ENCODE measurements around the gene AIFM3. TPM values are rescaled to one million over a fixed set of nuclear protein-coding genes. Genes with fewer than 3 reads are reported as not detected.
A peak's percentile ranks its signal among the peaks of the same experiment; 100 is the strongest.

AIFM3 gene
- total and polyA plus RNA-seq, 2 of the 13 experiments (the other 11 are each of a cell fraction or from before 2014, with no cell fraction given): 9.0 to 15.3 TPM

DNA sequence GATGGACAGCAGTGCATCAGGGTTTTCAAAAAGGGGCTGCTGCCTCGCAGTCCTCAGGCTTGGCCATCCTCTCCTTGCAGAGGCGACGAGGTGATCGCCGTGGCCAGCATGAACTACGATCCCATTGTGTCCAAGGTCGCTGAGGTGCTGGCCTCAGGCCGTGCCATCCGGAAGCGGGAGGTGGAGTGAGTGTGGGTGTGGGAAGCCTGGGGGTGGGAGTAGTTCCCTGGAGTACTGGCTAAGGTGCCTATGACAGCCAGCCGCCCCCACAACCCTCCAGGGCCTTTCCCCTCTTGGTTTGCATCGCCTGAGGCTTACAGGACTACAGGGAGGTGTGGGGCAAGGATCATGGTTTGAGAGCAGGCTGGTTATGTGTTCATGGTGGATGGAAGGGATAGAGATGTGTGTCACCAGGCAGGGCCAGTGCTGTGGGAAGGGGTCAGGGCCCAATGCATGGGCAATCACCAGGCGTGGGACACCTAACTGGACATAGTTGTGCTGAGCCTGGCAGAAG is 12.9 kb downstream of the AIFM3 start (continued):
- TF ChIP-seq RBM39 (IDR thresholded peaks at IDR 0.05; ENCODE audit: low read depth, low read length, poor library complexity, severe bottlenecking): no peak
- TF ChIP-seq SMAD1 (CRISPR knock-in tag; IDR thresholded peaks at IDR 0.05; ENCODE audit: borderline replicate concordance, low read depth): peak; percentile 34; the same call in 1 of the 2 replicates
- peak; percentile 68 for TF ChIP-seq UBTF (CRISPR knock-in tag; IDR thresholded peaks at IDR 0.05)
- TF ChIP-seq TFDP1 (CRISPR knock-in tag; IDR thresholded peaks at IDR 0.05; ENCODE audit: borderline replicate concordance): peak; percentile 65; the same call in 1 of the 2 replicates
- no peak for TF ChIP-seq XBP1 (CRISPR knock-in tag; IDR thresholded peaks at IDR 0.05)
- TF ChIP-seq MIXL1 (CRISPR knock-in tag; IDR thresholded peaks at IDR 0.05): 0 out of 2 replicates have a peak, but pooled peaks have one; percentile 27
- TF ChIP-seq ZNF282 (IDR thresholded peaks at IDR 0.05; ENCODE audit: partially characterized antibody): no peak
- TF ChIP-seq KDM6A (CRISPR knock-in tag; IDR thresholded peaks at IDR 0.05; ENCODE audit: low read depth): 0 out of 2 replicates have a peak, but pooled peaks have one; percentile 12
- 0 out of 2 replicates have a peak, but pooled peaks have one; percentile 22 for TF ChIP-seq SALL2 (CRISPR knock-in tag; IDR thresholded peaks at IDR 0.05)
- peak; percentile 38; the same call in 1 of the 2 replicates for TF ChIP-seq ZNF605 (CRISPR knock-in tag; IDR thresholded peaks at IDR 0.05)
- no peak for TF ChIP-seq SYNCRIP (IDR thresholded peaks at IDR 0.05; ENCODE audit: insufficient read depth, low read depth, low read length)
- TF ChIP-seq HDAC6 (IDR thresholded peaks at IDR 0.05; ENCODE audit: low read depth, low read length): no peak
- TF ChIP-seq ATRX (CRISPR knock-in tag; IDR thresholded peaks at IDR 0.05; ENCODE audit: borderline replicate concordance): no peak
- no peak; the same call in 1 of the 2 replicates for TF ChIP-seq ZMYM3 (CRISPR knock-in tag; IDR thresholded peaks at IDR 0.05)
- TF ChIP-seq, protein P1, sequence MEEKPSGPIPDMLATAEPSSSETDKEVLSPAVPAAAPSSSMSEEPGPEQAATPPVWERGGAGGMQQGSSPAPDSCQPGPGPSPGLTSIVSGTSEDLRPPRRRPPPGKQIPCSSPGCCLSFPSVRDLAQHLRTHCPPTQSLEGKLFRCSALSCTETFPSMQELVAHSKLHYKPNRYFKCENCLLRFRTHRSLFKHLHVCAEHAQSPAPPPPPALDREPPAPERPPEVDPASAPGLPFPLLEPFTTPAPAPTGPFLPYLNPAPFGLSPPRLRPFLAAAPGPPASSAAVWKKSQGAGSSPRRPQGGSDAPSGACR (CRISPR knock-in tag; IDR thresholded peaks at IDR 0.05): peak; percentile 91
- no peak for TF ChIP-seq SIX4 (CRISPR knock-in tag; IDR thresholded peaks at IDR 0.05)
- TF ChIP-seq ZNF550 (CRISPR knock-in tag; IDR thresholded peaks at IDR 0.05; ENCODE audit: borderline replicate concordance): no peak
- TF ChIP-seq TCF7L2 (IDR thresholded peaks at IDR 0.05; ENCODE audit: low read depth, low read length): no peak
- TF ChIP-seq BCL6 (CRISPR knock-in tag; IDR thresholded peaks at IDR 0.05): 0 out of 2 replicates have a peak, but pooled peaks have one; percentile 33
- 0 out of 2 replicates have a peak, but pooled peaks have one; percentile 16 for TF ChIP-seq ZNF12 (CRISPR knock-in tag; IDR thresholded peaks at IDR 0.05)
- TF ChIP-seq YEATS4 (CRISPR knock-in tag; IDR thresholded peaks at IDR 0.05; ENCODE audit: borderline replicate concordance): 0 out of 2 replicates have a peak, but pooled peaks have one; percentile 54
- TF ChIP-seq ZNF644 (CRISPR knock-in tag; IDR thresholded peaks at IDR 0.05; ENCODE audit: low read depth): 0 out of 2 replicates have a peak, but pooled peaks have one; percentile 27
- TF ChIP-seq CENPBD1 (CRISPR knock-in tag; IDR thresholded peaks at IDR 0.05; ENCODE audit: borderline replicate concordance, low read depth): no peak
- TF ChIP-seq FOXO1 (CRISPR knock-in tag; IDR thresholded peaks at IDR 0.05): no peak; the same call in 1 of the 2 replicates
- TF ChIP-seq ZNF562 (CRISPR knock-in tag; IDR thresholded peaks at IDR 0.05; ENCODE audit: borderline replicate concordance): no peak
- no peak for TF ChIP-seq ZNF556 (CRISPR knock-in tag; IDR thresholded peaks at IDR 0.05; ENCODE audit: borderline replicate concordance)
- TF ChIP-seq ZNF879 (CRISPR knock-in tag; IDR thresholded peaks at IDR 0.05): no peak
- TF ChIP-seq ZSCAN30 (CRISPR knock-in tag; IDR thresholded peaks at IDR 0.05): no peak
- no peak for TF ChIP-seq SNAPC2 (CRISPR knock-in tag; IDR thresholded peaks at IDR 0.05)
